K562 treated with DMSO at 1 percent for 4 hours (cell line): ENCODE measurements around the gene PLPP7. TPM values are rescaled to one million over a fixed set of nuclear protein-coding genes. Genes with fewer than 3 reads are reported as not detected.

Source experiments
- total RNA-seq: library from RNA; unstranded; fragments of 300-600 nt; gene quantifications from 2 replicates; pipeline ENCODE4 v1.2.3, GENCODE V29; 2022; ENCODE audit not compliant: insufficient read depth

PLPP7 gene
- 1.8 and 2.6 TPM in 2 replicates for total RNA-seq

GRCh38 chr9:131289301-131290035 lies at the start of gene PLPP7:
Gene PLPP7 (plus strand): TSS chr9:131289723. CDS start chr9:131289998, 275 bp downstream.

GRCh38 chr9:131276094-131276888 lies 13.2 kb upstream of the PLPP7 start, which contains the start of gene FAM78A:
Gene FAM78A (minus strand): TSS chr9:131276510. CDS start chr9:131276179, 331 bp downstream.

Other genes with a start within 250 kb of the PLPP7 start
- gene AIF1L, start 193.2 kb upstream of the PLPP7 start, total RNA-seq: 0.63 and 0.70 TPM in 2 replicates
- gene NUP214, start 164.1 kb upstream of the PLPP7 start, total RNA-seq: 134 and 145 TPM in 2 replicates
- gene FAM78A, start 13.2 kb upstream of the PLPP7 start, total RNA-seq: 45.1 and 59.3 TPM in 2 replicates
- gene PRRC2B, start 104.4 kb downstream of the PLPP7 start, total RNA-seq: 38.4 and 53.1 TPM in 2 replicates
- gene POMT1, start 213.2 kb downstream of the PLPP7 start, total RNA-seq: 20.5 and 33.8 TPM in 2 replicates
- gene UCK1, start 241.5 kb downstream of the PLPP7 start, total RNA-seq: 30.3 and 33.1 TPM in 2 replicates